GM21723 (cell line): ENCODE measurements around the gene TRAPPC10.
"Not testable (repeated sequence)": the region's sequence is repeated elsewhere in the genome, so short reads cannot be mapped to it uniquely, and the experiment has no call there.

Experiments
- ATAC-seq: cut with Tn5 transposase; IDR thresholded peaks from one replicate; pipeline ENCODE4 v1.9.1; 2021; ENCODE audit warnings: mild to moderate bottlenecking, moderate library complexity; ENCODE audit not compliant: unreplicated experiment

TRAPPC10 gene

DNA sequence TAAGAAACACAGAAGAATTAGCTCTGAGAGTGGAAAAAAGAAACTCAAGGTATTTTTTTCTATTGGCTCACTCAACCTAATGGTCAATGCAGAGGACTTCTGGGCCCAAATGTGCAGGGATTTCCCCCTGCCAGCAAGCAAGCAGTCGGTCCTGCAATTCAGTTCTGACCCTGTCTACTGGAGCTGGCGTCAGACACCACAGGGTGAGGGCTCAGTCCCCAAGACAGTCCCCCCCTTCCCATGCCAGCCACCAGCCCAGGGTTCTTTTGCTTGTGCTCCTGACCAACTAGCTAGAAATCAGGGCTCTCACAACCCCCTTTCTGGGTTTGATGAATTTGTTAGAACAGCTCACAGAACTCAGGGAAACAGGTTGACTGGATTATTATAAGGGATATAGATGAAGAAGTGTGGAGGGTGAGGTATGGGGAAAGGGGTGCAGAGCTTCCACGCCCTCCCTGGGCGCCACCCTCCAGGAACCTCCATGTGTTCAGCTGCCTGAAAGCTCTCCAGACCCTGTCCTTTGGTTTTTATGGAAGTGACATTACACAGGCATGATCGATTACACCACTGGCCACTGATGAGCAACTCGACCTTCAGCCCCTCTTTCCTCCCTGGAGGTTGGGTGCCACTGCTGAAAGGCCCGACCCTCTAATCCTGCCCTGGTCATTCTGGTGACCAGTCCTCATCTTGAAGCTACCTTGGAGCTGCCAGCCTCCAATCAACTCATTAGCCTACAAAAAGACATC, 72.6 kb downstream of the TRAPPC10 start:
- no peak for ATAC-seq

DNA sequence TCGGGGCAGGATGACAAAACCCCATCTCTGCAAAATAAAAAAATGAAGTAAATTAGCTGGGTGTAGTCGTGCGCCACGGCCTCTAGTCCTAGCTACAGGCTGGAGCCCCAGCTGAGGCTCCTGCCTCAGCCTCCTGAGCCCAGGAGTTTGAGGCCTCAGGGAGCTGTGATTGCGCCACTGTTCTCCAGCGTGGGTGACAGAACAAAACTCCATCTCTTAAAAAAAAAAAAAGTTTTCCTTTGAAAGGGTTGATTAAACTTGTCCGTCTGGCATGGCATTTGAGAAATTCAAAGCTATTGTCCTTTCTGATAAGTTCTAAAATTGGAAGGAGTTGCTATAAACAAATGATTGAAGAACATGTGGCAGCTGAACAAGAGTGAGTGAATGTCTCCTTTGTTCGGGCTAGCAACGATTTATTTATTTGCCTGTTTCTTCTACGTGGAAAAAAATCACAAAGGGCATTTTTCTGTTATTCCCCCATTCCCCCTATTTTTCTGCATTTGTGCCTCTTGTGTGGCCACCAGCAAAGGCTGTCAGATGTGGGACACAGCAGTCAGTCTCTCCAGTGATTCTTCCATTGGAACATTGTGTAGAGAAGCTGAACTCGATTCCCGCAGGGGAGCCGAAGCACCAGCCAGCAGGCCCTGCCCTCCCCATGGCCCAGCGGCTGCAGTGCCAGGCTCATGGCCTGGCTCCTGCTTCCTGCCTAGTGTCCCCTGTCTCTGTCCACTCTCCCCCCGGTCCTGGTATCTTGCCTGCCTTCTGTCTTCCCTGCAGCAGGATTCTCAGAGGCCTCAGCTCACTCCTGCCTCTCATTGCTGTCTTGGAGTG, 73.6 kb downstream of the TRAPPC10 start:
- no peak for ATAC-seq

DNA sequence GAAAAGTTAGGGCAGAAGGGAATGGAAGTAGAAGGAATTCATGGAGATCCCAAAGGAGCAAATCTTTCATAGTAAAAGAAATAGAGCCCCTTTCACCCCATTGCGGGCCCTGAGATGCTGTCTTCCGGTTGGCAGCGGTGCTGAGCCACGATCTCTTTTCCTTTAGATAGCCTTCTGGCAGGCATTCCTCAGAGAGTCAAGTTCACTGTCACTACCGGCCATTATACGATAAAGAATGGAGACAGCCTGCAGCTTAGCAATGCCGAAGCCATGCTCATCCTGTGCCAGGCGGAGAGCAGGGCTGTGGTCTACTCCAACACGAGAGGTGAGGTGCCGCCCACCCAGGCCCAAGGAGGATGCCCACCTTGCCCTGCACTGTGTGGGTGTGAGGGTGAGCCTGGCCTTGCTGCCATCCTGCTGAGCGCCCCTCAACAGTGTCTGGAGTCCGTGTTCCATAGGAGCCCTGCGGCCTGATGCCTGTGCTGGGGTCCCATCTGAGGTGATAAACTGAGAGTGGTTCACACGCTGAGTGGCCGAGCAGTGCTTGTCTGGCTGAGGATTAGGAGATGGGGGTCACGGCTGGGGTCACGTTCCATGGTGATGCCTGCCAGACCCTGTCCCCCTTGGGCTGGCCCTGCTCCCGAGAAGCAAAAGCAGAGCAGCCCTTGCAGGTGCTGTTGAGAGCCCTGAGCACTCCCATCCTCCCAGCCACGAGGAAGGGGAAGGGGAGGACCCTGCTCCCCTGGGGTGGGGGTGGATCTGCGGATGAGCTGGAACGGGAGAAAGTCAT, 74.7 kb downstream of the TRAPPC10 start:
- ATAC-seq, result no peak

DNA sequence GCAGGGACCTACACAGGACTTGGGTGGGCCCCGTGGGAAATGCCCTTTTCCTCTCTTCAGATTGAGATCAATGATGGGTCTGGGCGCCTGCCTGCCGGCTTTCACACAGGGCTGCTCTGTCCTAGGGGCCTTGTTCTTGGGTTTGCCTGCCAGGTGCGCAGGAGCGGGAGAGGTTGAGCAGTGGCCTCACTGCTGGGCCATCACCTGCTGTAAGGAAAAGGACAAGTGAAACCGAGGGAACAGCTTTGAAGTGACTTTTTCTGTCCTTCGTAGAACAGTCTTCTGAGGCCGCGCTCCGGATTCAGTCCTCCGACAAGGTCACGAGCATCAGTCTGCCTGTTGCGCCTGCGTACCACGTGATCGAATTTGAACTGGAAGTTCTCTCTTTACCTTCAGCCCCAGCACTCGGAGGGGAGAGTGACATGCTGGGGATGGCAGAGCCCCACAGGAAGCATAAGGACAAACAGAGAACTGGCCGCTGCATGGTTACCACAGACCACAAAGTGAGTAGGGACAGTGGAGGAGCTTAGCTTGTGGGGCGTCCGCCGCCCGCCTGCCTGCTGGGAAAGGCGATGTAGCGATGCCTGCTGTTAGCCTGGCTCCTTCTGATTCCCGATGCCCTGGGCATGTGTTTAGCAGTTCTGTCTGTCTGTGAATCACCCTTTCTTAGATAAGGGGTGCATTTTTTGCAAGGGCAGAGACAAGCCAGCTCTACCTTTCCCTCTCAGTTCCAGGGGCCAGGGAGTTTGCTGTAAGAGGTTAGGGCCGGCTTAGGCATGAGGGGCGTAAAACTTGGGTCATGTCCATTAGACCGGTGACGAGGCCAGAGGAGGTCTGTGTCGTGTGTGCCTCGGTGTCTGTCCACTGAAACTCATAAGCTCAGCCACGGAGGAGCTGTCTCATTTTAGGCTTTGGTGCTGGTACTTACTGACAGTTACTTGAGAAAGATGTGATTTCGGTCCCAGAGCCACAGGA, 75.6 kb downstream of the TRAPPC10 start:
- ATAC-seq, result no peak

DNA sequence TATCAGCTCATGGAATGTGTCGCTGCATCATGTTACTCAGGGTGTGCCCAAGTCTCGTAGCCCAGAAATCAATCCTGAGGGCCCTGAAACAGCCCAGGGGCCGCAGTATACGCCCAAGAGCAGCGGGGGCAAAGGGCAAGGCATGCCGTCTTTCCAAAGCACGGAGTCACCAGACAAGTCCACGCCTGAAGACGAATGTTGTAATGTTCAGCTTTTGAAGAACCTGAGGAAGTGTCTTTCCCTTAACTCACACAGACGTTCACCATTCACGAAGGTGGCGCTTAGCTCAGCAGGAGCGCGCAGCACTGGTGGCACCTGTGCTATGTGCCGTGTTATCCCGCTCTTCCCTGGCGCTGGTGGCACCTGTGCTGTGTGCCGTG, 76.3 kb downstream of the TRAPPC10 start:
- ATAC-seq, result no peak

- ATAC-seq, result no peak
Measured at GRCh38 chr21:44089001-44089911, 77.1 kb downstream of the TRAPPC10 start.

- no peak for ATAC-seq
Measured at GRCh38 chr21:44090325-44090724, 78.2 kb downstream of the TRAPPC10 start.

GRCh38 chr21:44092211-44092610, 80.1 kb downstream of the TRAPPC10 start:
- ATAC-seq, result no peak

GRCh38 chr21:44093761-44094160, 81.7 kb downstream of the TRAPPC10 start:
- no peak for ATAC-seq

DNA sequence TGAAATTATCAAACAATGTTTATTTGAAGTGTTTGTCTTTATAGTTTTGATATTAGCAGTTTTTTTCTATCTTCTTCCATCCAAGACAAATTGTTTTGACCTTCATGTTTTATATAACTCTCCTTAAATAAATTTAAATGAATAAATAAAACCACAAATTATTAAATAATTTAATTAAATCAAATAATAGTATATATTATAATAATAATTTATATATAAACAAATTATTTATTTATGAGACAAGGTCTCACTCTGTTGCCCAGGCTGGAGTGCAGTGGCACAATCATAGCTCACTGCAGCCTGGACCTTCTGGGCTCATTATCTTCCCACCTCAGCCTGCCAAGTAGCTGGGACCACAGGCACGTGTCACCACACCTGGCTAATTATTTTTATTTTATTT, 82.7 kb downstream of the TRAPPC10 start:
- ATAC-seq, result no peak

DNA sequence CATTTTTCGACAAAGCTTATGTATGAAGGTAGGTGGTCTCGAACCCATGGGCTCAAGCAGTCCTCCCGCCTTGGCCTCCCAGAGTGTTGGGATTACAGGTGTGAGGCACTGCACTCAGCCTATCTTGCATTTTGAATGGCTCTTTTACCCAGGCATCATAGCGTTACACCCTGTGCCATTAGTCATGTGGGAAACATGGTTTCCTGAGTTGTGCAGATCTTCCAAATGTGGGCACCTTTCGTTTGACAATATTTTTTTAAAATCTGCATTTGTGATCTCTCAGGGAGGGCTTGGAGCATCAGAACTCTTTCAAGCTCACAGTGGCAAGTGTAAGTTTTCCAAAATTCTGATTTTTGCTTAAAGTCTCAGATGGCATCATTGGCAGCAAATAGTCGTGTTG, 86.4 kb downstream of the TRAPPC10 start:
- ATAC-seq, result not testable (repeated sequence)

- ATAC-seq, result not testable (repeated sequence)
Measured at GRCh38 chr21:44098964-44099363, 86.9 kb downstream of the TRAPPC10 start.

DNA sequence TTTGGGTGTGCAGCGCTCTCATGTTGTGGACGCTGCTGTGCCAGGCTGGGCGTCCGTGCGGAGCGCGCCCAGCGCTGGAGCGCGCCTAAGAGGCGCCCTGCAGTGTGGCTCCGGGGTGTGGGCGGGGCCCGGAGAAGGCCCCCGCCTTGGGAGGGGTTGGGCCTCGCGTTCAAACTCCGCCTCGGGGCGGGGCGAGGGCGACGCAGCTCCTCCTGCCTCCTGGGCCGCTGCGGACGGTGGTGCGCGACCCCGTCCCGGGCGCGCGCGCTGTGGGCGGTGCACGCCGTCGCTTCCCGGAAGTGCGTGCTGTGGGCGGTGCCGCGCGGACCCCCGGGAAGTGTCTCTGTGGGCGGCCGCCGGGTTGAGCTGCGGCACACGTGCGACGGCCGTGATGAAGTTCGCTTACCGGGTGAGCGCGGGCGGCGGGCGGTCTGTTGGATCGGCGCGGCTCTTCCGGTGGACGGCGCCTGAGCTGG, 95.0 kb downstream of the TRAPPC10 start, which contains the start of gene PWP2:
Gene PWP2, plus strand, starts transcription at position 374 of the 476 bp plus-strand sequence. Its CDS starts 18 bp downstream, at position 392.
- ATAC-seq, result not testable (repeated sequence)

- not testable (repeated sequence) for ATAC-seq
Measured at GRCh38 chr21:44107589-44107988, 95.5 kb downstream of the TRAPPC10 start.

- not testable (repeated sequence) for ATAC-seq
Measured at GRCh38 chr21:44113702-44114371, 101.7 kb downstream of the TRAPPC10 start.

DNA sequence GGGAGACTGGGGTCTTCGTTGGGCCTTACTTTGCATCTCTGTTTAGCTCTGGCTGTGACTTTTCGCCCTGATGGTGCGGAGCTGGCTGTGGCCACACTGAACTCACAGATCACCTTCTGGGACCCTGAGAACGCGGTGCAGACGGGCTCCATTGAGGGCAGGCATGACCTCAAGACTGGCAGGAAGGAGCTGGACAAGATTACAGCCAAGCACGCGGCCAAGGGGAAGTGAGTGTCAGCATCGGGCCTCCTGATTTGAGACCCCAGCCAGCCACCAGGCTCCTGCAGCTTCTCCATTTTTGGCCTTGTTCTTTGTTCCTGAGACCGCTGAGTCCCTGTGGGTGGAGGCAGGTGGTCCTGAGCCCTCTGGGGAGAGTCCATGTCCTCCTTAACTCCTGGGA, 110.0 kb downstream of the TRAPPC10 start:
- not testable (repeated sequence) for ATAC-seq

DNA sequence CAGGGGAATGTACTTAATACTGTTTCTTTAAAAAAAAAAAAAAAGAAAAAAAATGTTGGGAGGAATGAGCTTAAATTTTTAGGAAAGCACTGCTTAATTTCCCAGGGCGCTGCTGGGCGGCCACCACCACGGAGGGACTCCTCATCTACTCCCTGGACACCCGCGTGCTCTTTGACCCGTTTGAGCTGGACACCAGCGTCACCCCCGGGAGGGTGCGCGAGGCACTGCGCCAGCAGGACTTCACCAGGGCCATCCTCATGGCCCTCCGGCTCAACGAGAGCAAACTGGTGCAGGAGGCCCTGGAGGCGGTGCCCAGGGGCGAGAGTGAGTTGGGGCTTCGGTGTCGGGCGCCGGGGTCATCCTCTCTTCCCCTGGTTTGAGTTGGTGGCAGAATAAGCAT, 115.7 kb downstream of the TRAPPC10 start:
- ATAC-seq, result not testable (repeated sequence)

GRCh38 chr21:44133715-44134057, 121.6 kb downstream of the TRAPPC10 start:
- not testable (repeated sequence) for ATAC-seq
